ENCODE data around the gene FTSJ1. TPM values are rescaled to one million over a fixed set of nuclear protein-coding genes. Genes with fewer than 3 reads are reported as not detected.

Gene FTSJ1
- polyA plus RNA-seq, 2 donors = 31.1 to 36.3 TPM

DNA sequence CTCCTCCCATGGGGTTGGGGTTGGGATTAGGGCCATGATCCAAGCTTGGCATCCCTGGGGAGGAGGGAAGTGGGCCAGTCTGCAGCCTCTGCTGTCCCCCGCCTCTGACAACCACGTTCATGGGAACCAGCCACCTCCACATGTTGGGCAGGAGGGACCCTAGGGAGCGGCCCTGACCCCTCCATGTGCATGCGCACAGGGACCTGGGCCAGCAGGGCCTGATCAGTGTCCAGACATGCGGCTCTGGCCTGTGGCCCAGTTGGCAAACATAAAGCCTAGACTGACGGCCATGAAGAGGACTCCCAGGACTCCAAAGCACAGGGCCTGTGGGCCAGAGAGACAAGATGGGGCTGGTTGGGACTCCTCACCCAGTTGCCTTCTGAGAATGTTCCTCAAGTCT lies 17.3 kb upstream of the FTSJ1 start:
- 47 to 59% methylated on average over 6 of the region's 6 CpGs for WGBS, 2 donors
- no peak overlapping the region for H3K4me3 ChIP-seq (ENCODE audit: low read depth in 1 of 2, low read length in 2 of 2)
- H3K4me1 ChIP-seq (ENCODE audit: control insufficient read depth in 2 of 2, insufficient read depth in 2 of 2, low read length in 1 of 2) = no peaks in the 10 kb centered on the region

DNA sequence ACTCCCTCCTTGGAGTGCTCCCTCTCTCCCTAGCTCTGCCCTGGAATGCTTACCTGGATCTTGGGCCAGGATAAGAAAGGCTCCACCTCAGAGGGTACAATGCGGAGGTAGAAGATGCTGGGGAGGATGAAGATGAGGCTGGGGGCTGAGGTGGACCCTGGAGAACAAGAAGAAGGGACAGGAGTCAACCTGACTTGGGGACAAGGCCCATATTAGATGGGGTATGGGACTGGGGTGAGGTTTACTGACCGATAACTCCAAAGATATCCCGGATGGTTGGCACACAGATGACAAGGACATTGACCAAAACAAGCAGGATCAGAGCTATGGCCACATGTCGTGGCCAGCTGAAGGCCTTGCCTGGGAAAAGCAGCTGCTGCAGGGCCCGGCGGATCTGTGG lies 16.5 kb upstream of the FTSJ1 start:
- 83 to 96% methylated on average over 6 of the region's 6 CpGs for WGBS, 2 donors
- no peaks in the 10 kb centered on the region for H3K9me3 ChIP-seq (ENCODE audit: control insufficient read depth in 2 of 2, insufficient read depth in 1 of 2, low read depth in 1 of 2, low read length in 1 of 2)
- H3K27ac ChIP-seq (ENCODE audit: low read depth in 2 of 2, low read length in 1 of 2) = no peak overlapping the region
- H3K4me3 ChIP-seq (ENCODE audit: low read depth in 1 of 2, low read length in 2 of 2) = no peak overlapping the region
- no peaks in the 10 kb centered on the region for H3K27me3 ChIP-seq (ENCODE audit: control insufficient read depth in 1 of 2, insufficient read depth in 2 of 2, low read length in 2 of 2)
- H3K36me3 ChIP-seq (ENCODE audit: control insufficient read depth in 2 of 2, insufficient read depth in 2 of 2, low read length in 1 of 2) = no peaks in the 10 kb centered on the region
- no peaks in the 10 kb centered on the region for H3K4me1 ChIP-seq (ENCODE audit: control insufficient read depth in 2 of 2, insufficient read depth in 2 of 2, low read length in 1 of 2)

More for the DNA sequence above, 17.3 kb upstream of the FTSJ1 start:
- Histone ChIP-seq H3K27me3 (ENCODE audit: control insufficient read depth in 1 of 2, insufficient read depth in 2 of 2, low read length in 2 of 2) (no peaks in the 10 kb centered on the region), H3K27ac (ENCODE audit: low read depth in 2 of 2, low read length in 1 of 2) (no peak overlapping the region), H3K9me3 (ENCODE audit: control insufficient read depth in 2 of 2, insufficient read depth in 1 of 2, low read depth in 1 of 2, low read length in 1 of 2) (no peaks in the 10 kb centered on the region), H3K36me3 (ENCODE audit: control insufficient read depth in 2 of 2, insufficient read depth in 2 of 2, low read length in 1 of 2) (no peaks in the 10 kb centered on the region)

DNA sequence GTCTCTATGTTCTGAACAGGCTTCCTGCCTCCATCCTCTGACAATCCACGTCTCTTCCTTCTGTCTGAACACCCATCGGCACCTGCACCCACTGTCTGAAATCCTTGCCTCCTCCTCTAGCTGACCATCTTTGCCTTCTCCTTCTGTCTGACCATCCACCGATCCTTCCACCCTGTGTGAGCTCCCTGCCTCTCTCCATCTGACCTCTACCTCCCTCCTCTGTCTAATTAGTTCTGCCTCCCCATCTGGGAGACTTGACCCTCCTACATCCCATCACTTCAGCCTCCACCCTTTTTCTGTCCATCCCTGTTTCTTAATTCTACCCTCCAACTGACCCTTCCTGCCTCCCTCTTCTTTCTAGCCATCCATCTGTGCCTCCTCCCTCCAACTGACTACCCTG lies 16.0 kb upstream of the FTSJ1 start:
- Histone ChIP-seq H3K4me3 (ENCODE audit: low read depth in 1 of 2, low read length in 2 of 2) (no peak overlapping the region), H3K27ac (ENCODE audit: low read depth in 2 of 2, low read length in 1 of 2) (no peak overlapping the region), H3K9me3 (ENCODE audit: control insufficient read depth in 2 of 2, insufficient read depth in 1 of 2, low read depth in 1 of 2, low read length in 1 of 2) (no peaks in the 10 kb centered on the region), H3K4me1 (ENCODE audit: control insufficient read depth in 2 of 2, insufficient read depth in 2 of 2, low read length in 1 of 2) (no peaks in the 10 kb centered on the region), H3K36me3 (ENCODE audit: control insufficient read depth in 2 of 2, insufficient read depth in 2 of 2, low read length in 1 of 2) (no peaks in the 10 kb centered on the region), H3K27me3 (ENCODE audit: control insufficient read depth in 1 of 2, insufficient read depth in 2 of 2, low read length in 2 of 2) (no peaks in the 10 kb centered on the region)
- 83 to 93% methylated on average over 3 of the region's 3 CpGs for WGBS, 2 donors

DNA sequence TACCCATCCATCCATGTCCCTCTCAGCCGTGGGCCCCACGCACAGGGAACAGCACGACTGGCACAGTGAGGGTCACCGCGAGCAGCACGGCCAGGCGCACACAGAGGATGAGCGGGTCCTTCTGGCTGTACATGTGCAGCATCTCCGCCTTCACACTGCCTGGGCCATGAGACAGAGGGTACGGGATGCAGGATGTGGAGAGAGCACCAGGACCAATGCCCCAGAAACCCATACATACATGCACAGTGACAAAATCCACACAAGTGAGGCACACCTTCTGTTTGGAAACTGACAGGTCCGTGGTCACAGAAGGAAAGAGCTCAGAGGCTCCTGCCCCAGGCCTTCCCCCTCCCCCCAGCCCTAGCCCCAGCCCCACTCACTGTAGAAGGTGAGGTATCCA lies 15.4 kb upstream of the FTSJ1 start:
- no peaks in the 10 kb centered on the region for H3K4me1 ChIP-seq (ENCODE audit: control insufficient read depth in 2 of 2, insufficient read depth in 2 of 2, low read length in 1 of 2)
- no peaks in the 10 kb centered on the region for H3K36me3 ChIP-seq (ENCODE audit: control insufficient read depth in 2 of 2, insufficient read depth in 2 of 2, low read length in 1 of 2)
- no peak overlapping the region for H3K4me3 ChIP-seq (ENCODE audit: low read depth in 1 of 2, low read length in 2 of 2)
- no peak overlapping the region for H3K27ac ChIP-seq (ENCODE audit: low read depth in 2 of 2, low read length in 1 of 2)
- 87 to 96% methylated on average over 11 of the region's 11 CpGs for WGBS, 2 donors
- no peaks in the 10 kb centered on the region for H3K27me3 ChIP-seq (ENCODE audit: control insufficient read depth in 1 of 2, insufficient read depth in 2 of 2, low read length in 2 of 2)
- H3K9me3 ChIP-seq (ENCODE audit: control insufficient read depth in 2 of 2, insufficient read depth in 1 of 2, low read depth in 1 of 2, low read length in 1 of 2) = no peaks in the 10 kb centered on the region

DNA sequence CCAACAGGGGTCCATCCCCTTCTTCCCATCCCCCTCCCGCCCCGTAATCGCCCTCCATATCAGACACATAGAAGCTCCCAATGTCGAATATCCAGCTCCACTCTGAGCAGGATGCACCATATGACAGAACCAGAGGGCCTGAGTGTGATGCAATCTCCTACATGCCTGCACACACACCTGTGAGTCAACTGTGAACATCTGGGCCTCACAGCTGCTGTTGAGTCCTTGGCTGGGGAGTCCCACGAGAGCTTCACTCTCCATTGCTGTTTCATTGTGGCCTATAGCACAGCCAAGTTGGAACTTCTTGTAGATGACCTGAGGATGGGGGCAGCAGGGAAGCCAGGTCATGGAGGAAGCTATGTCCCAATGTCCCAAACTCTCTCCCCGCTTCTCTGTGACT lies 14.2 kb upstream of the FTSJ1 start:
- Histone ChIP-seq H3K27ac (ENCODE audit: low read depth in 2 of 2, low read length in 1 of 2) (no peak overlapping the region), H3K36me3 (ENCODE audit: control insufficient read depth in 2 of 2, insufficient read depth in 2 of 2, low read length in 1 of 2) (no peaks in the 10 kb centered on the region), H3K4me3 (ENCODE audit: low read depth in 1 of 2, low read length in 2 of 2) (no peak overlapping the region), H3K9me3 (ENCODE audit: control insufficient read depth in 2 of 2, insufficient read depth in 1 of 2, low read depth in 1 of 2, low read length in 1 of 2) (no peaks in the 10 kb centered on the region), H3K4me1 (ENCODE audit: control insufficient read depth in 2 of 2, insufficient read depth in 2 of 2, low read length in 1 of 2) (no peaks in the 10 kb centered on the region), H3K27me3 (ENCODE audit: control insufficient read depth in 1 of 2, insufficient read depth in 2 of 2, low read length in 2 of 2) (no peaks in the 10 kb centered on the region)
- 66 to 75% methylated on average over 6 of the region's 6 CpGs for WGBS, 2 donors

DNA sequence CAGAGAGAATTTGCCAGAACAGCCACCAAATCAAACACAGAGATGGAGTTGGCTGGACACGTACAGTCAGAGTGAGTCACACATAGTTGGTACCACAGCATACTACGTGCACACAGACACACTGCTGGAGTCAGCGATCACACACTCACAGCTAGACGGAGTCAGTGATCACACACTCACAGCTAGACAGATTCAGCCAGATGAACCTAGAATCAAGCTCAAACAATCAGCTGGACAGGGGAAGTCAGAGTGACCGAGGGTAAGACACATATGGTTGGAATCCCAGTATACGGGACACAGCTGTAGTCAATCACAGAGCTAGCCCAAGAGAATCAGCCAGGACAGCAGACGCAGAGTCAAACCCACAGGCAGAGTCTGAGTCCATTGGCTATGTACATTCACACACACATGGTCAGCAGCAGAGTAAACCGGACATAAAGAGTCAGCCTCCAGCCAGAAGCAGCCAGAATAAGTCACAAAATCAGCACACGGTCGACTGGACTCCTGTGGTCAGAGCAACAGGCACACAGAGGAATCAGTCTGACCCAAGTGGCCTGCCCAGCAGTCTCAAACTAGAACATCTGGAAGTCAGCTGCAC lies 10.6 kb upstream of the FTSJ1 start:
- H3K9me3 ChIP-seq (ENCODE audit: control insufficient read depth in 2 of 2, insufficient read depth in 1 of 2, low read depth in 1 of 2, low read length in 1 of 2) = no peaks in the 10 kb centered on the region

DNA sequence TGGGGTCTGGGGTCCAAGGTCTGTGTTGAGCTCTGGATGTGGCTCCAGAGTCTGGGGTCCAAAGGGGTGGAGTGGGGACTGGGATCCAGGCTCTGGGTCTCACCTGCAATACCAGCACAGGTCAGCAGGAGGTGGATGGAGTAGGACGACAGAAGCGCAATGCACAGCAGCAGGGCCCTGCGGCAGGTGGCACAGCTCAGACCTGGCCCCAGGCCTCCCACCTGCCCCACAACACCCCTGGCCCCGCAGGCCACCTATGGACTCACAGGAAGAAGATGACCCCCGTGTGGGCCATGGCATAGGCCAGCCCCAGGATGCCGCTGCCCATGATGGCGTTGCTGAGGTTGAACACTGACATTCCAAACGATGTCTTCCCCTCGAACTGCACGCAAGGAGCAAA lies 9.3 kb upstream of the FTSJ1 start:
- no peaks in the 10 kb centered on the region for H3K9me3 ChIP-seq (ENCODE audit: control insufficient read depth in 2 of 2, insufficient read depth in 1 of 2, low read depth in 1 of 2, low read length in 1 of 2)
- WGBS, 2 donors = 86 to 89% methylated on average over 10 of the region's 10 CpGs
- no peaks in the 10 kb centered on the region for H3K4me1 ChIP-seq (ENCODE audit: control insufficient read depth in 2 of 2, insufficient read depth in 2 of 2, low read length in 1 of 2)
- H3K36me3 ChIP-seq (ENCODE audit: control insufficient read depth in 2 of 2, insufficient read depth in 2 of 2, low read length in 1 of 2) = no peaks in the 10 kb centered on the region
- H3K27ac ChIP-seq (ENCODE audit: low read depth in 2 of 2, low read length in 1 of 2) = no peak overlapping the region
- no peak overlapping the region for H3K4me3 ChIP-seq (ENCODE audit: low read depth in 1 of 2, low read length in 2 of 2)
- H3K27me3 ChIP-seq (ENCODE audit: control insufficient read depth in 1 of 2, insufficient read depth in 2 of 2, low read length in 2 of 2) = no peaks in the 10 kb centered on the region

More for the DNA sequence above, 10.6 kb upstream of the FTSJ1 start:
- H3K27ac ChIP-seq (ENCODE audit: low read depth in 2 of 2, low read length in 1 of 2) = no peak overlapping the region
- no peak overlapping the region for H3K4me3 ChIP-seq (ENCODE audit: low read depth in 1 of 2, low read length in 2 of 2)
- WGBS, 2 donors = 51 to 68% methylated on average over 10 of the region's 10 CpGs
- no peaks in the 10 kb centered on the region for H3K27me3 ChIP-seq (ENCODE audit: control insufficient read depth in 1 of 2, insufficient read depth in 2 of 2, low read length in 2 of 2)
- no peaks in the 10 kb centered on the region for H3K4me1 ChIP-seq (ENCODE audit: control insufficient read depth in 2 of 2, insufficient read depth in 2 of 2, low read length in 1 of 2)
- H3K36me3 ChIP-seq (ENCODE audit: control insufficient read depth in 2 of 2, insufficient read depth in 2 of 2, low read length in 1 of 2) = no peaks in the 10 kb centered on the region

DNA sequence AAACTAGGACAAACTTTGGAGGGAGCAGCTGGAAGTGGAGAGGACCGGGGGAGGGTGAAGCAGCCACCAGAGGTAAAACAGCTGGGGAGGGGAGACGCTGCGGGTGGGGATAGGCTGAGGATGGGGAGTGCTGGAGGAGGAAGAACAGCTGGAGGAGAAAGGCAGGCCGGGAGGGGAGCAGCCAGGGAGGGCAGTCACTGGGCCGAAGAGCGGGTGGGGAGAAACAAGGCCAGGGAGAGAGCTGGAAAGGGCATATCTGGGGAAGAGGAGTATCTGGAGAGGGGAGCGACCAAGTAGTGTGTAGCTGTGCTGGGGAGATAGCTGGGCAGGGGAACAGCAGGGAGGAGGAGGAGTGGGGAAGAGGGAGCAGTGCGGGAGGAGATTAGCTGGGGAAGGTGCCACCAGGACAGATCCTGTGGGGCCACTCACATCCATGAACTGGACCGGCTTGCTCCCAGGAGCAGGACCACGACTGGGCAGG lies 8.7 kb upstream of the FTSJ1 start:
- H3K4me3 ChIP-seq (ENCODE audit: low read depth in 1 of 2, low read length in 2 of 2) = no peak overlapping the region
- no peaks in the 10 kb centered on the region for H3K4me1 ChIP-seq (ENCODE audit: control insufficient read depth in 2 of 2, insufficient read depth in 2 of 2, low read length in 1 of 2)
- no peaks in the 10 kb centered on the region for H3K27me3 ChIP-seq (ENCODE audit: control insufficient read depth in 1 of 2, insufficient read depth in 2 of 2, low read length in 2 of 2)
- no peaks in the 10 kb centered on the region for H3K36me3 ChIP-seq (ENCODE audit: control insufficient read depth in 2 of 2, insufficient read depth in 2 of 2, low read length in 1 of 2)
- no peaks in the 10 kb centered on the region for H3K9me3 ChIP-seq (ENCODE audit: control insufficient read depth in 2 of 2, insufficient read depth in 1 of 2, low read depth in 1 of 2, low read length in 1 of 2)
- no peak overlapping the region for H3K27ac ChIP-seq (ENCODE audit: low read depth in 2 of 2, low read length in 1 of 2)
- WGBS, 2 donors = 52 to 59% methylated on average over 10 of the region's 10 CpGs

DNA sequence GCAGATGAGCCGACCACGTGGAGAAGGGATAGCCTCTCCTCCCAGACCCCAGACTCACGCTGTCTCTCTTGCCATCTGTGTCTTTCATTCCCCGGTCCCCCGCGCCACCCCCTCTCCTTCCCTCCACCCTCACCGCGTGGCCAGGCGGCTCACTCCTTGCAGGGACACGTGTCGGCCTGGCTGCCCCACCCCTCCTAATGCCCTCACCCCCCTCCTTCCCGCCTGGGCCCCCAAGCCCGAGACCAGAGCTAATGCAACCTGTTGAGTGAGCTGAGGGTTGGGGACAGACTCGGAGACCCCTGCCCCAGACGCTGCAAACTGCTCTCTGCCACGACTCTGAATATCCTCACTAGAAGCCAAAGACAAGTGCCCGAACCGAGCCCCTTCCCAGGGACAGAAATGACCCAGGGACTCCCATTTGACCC lies 7.7 kb upstream of the FTSJ1 start:
- peak overlapping the region; percentile 13 to 29 for H3K4me3 ChIP-seq (ENCODE audit: low read depth in 1 of 2, low read length in 2 of 2)
- no peaks in the 10 kb centered on the region for H3K27me3 ChIP-seq (ENCODE audit: control insufficient read depth in 1 of 2, insufficient read depth in 2 of 2, low read length in 2 of 2)
- 6 to 20% methylated on average over 15 to 18 of the region's 18 CpGs for WGBS, 2 donors
- H3K9me3 ChIP-seq (ENCODE audit: control insufficient read depth in 2 of 2, insufficient read depth in 1 of 2, low read depth in 1 of 2, low read length in 1 of 2) = no peaks in the 10 kb centered on the region
- no peak overlapping the region for H3K27ac ChIP-seq (ENCODE audit: low read depth in 2 of 2, low read length in 1 of 2)
- H3K36me3 ChIP-seq (ENCODE audit: control insufficient read depth in 2 of 2, insufficient read depth in 2 of 2, low read length in 1 of 2) = no peaks in the 10 kb centered on the region
- H3K4me1 ChIP-seq (ENCODE audit: control insufficient read depth in 2 of 2, insufficient read depth in 2 of 2, low read length in 1 of 2) = no peaks in the 10 kb centered on the region

All from esophagus (tissue), 2 donors.